ENCODE measurements around the gene ISG20L2.
A peak's percentile ranks its signal among the peaks of the same experiment; 100 is the strongest.

The ISG20L2 gene

DNA sequence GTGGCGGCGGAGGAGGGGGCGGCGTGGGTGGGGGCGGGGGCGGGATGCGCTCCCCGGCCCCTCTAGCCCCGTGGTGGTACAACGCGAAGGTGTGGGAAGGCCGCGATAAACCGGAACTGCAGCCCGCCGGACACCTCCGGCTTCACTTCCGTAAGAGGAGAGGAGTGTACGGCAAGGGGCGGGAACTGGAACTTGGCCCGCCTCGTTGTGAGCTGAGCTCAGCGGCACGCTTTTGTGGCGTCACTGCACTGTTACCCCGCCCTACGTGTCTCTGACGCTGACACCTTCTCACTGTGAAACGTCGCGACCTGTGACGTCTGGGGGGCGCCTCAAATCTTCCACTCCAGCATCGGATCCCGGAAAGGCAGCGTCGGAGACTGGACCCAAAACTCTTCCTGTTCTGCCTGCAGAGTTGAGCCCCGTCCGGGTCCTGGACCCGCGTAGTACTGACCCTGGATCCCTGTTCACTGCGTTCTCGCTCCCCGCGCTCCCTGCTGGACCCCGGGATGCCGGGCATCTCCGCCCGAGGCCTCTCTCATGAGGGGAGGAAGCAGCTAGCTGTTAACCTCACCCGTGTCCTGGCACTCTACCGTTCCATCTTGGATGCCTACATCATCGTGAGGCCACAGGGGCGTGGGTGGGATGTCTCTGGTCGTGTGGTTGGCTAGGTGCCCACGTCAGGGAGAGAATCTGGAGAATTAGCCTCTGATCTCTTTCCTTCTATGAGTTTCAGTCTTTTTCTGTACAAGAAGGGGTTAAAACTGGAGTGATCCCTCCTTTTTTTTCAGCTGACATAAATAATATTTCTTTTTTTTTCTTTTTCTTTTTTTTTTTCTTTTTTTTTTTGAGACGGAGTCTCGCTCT, at the start of gene ISG20L2:
Gene ISG20L2 (minus strand): TSS at position 168 of the 864 bp plus-strand sequence. CDS start 1,114 bp downstream, outside the sequence.
- TF ChIP-seq CTCF (IDR thresholded peaks at IDR 0.05; ENCODE audit: extremely low read depth, missing control alignments) = no peak
- peak; percentile 94 for DNase-seq (ENCODE audit: low spot score)

GRCh38 chr1:156777573-156777972, 49.0 kb upstream of the ISG20L2 start:
- no peak for TF ChIP-seq CTCF (IDR thresholded peaks at IDR 0.05; ENCODE audit: extremely low read depth, missing control alignments)
- DNase-seq (ENCODE audit: low spot score) = no peak

- TF ChIP-seq CTCF (IDR thresholded peaks at IDR 0.05; ENCODE audit: extremely low read depth, missing control alignments) = no peak
- DNase-seq (ENCODE audit: low spot score) = no peak
These were observed 48.4 kb upstream of the ISG20L2 start for GRCh38 chr1:156776942-156777341.

GRCh38 chr1:156775799-156776198, 47.2 kb upstream of the ISG20L2 start:
- no peak for TF ChIP-seq CTCF (IDR thresholded peaks at IDR 0.05; ENCODE audit: extremely low read depth, missing control alignments)
- DNase-seq (ENCODE audit: low spot score) = no peak

DNA sequence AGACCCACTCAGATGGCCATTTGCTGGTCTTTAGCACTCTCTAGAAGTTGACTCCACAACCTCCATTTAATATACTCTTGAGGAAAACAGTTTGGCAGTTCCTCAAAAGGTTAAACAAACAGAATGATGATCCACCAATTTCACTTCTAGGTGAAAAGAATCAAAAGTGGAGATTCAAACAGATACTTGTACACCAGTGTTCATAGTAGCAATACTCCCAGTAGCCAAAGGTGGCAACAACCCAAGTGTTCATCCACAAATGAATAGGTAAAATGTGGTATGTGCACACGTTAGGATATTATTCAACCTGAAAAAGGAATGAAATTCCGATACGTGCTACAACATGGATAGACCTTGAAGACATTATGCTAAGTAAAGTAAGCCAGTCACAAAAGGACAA, 45.0 kb upstream of the ISG20L2 start:
- TF ChIP-seq CTCF (IDR thresholded peaks at IDR 0.05; ENCODE audit: extremely low read depth, missing control alignments) = no peak

DNA sequence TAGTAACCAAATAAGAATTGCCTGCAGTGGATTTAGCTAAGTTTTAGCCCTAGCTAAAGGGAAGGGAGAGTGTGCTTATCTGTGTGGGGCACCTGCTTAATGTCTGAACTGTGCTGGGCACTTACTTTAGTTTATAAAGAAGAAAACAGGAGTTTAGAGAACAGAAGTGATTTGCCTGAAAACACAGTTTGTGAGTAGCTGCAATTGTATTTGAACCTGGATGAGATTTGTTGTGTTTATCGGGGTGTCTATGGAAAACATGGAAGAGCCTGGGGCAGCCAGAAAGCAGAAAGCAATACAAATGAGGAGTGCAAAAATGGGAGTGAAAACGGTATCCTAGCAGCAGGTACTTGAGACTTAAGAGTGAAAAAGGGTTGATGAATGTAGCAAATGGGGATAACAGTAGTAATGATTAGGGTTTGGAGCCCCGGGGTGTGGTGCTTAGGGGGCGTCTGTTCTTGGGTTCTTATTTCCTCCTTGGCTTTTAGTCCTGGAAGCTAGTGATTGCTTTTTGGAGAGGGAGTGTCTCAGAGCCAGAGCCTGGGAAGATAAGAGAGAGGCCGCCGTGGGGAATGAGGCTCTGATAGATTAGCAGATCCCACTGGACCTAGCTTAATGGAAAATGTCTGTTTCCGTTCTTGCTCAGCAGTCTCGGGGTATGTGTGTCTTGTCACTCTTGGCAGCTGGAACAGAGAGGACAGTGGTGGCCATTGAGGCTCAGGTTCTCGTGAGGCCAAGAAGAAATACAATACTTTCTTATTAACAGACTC, 44.3 kb upstream of the ISG20L2 start:
- no peak for DNase-seq (ENCODE audit: low spot score)
- TF ChIP-seq CTCF (IDR thresholded peaks at IDR 0.05; ENCODE audit: extremely low read depth, missing control alignments) = no peak

More for the DNA sequence above, 45.0 kb upstream of the ISG20L2 start:
- DNase-seq (ENCODE audit: low spot score) = no peak

- DNase-seq (ENCODE audit: low spot score) = no peak
- no peak for TF ChIP-seq CTCF (IDR thresholded peaks at IDR 0.05; ENCODE audit: extremely low read depth, missing control alignments)
These were observed 43.7 kb upstream of the ISG20L2 start for GRCh38 chr1:156772222-156772621.
